AG08395 (cell line): ENCODE measurements around the gene SCMH1.
"Not testable (repeated sequence)": the region's sequence is repeated elsewhere in the genome, so short reads cannot be mapped to it uniquely, and the experiment has no call there.

ENCODE experiments used
- DNase-seq: peaks from one replicate; pipeline ENCODE4 v3.0.0; 2012; ENCODE audit warnings: mixed read lengths, low spot score

SCMH1 gene

DNA sequence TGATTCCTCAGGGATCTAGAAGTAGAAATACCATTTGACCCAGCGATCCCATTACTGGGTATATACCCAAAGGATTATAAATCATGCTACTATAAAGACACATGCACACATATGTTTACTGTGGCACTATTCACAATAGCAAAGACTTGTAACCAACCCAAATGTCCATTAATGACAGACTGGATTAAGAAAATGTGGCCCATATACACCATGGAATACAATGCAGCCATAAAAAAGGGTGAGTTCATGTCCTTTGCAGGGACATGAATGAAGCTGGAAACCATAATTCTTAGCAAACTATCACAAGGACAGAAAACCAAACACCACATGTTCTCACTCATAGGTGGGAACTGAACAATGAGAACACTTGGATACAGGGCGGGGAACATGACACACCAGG lies 30.5 kb downstream of the SCMH1 start:
- DNase-seq, result not testable (repeated sequence)

DNA sequence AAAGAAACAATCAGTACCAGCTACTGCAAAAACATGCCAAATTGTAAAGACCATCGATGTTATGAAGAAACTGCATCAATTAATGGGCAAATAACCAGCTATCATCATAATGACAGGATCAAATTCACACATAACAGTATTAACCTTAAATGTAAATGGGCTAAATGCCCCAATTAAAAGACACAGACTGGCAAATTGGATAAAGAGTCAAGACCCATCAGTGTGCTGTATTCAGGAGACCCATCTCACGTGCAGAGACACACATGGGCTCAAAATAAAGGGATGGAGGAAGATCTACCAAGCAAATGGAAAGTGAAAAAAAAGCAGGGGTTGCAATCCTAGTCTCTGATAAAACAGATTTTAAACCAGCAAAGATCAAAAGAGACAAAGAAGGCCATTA lies 35.1 kb downstream of the SCMH1 start:
- not testable (repeated sequence) for DNase-seq

DNA sequence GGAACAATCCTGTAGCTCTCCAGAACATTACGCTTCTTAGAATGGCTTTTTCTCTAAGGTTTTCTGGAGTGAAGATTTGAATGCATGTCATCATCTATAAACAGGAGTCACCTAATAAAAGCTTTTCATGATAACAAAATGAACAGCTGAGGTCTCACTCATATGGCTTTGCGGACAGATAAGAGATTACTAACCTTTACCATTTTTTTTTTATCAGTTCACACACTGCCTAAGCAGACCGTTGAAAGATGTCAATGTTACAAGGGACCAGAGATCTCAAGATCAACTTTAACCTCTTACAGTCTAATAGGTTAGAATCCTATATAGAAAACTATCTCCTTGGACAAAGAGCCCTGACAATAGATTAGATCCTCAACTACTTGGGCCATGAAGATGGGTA lies 41.4 kb downstream of the SCMH1 start:
- no peak for DNase-seq

DNA sequence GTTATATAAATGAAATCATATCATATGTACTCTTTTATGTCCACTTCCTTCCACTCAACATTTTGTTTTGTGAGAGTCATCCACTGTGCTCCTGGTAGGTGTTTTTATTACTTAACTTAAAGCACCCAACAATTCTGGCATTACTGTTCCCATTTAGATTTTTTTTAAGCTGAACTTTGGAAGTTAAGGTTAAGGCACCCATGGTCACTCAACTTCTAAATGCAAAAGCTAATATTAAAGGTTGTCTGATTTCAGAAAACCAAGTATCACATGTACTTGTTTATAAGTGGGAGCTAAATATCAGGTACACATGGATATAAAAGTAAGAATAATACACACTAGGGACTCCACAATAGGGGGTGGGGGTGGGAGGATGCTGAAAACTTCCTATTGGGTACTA lies 42.7 kb downstream of the SCMH1 start:
- DNase-seq, result no peak

DNA sequence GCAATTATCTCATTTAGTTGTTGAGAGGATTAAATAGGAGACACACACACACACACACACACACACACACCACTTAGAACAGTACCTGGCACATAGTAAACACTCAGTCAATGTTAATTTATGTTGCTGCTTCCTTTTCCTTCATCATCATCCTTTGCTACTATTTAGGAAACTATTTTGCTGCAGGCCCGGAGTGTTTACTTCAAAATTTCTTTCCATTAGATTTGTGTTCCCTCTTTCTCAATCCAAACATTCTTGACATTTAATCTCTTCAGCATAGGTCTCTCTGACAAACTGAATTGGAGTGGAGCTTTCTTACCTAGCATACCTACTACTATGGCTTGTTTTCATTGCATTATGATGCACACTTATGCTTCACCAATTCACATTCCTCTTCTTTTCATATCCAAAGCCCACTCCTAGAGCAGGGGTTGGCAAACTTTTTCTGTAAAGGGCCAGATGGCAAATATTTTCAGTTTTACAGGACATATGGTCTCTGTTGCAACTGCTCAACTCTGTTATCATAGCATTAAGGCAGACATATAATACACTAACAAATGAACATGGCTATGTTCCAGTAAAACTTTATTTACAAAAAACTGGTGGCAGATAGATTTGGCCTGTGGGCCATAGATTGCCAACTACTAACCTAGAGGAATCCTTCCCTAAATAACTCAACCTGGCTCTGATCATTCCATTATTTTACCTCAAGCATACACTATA lies 49.5 kb downstream of the SCMH1 start:
- no peak for DNase-seq

- DNase-seq, result no peak
Measured at GRCh38 chr1:41184446-41184845, 57.7 kb downstream of the SCMH1 start.

DNA sequence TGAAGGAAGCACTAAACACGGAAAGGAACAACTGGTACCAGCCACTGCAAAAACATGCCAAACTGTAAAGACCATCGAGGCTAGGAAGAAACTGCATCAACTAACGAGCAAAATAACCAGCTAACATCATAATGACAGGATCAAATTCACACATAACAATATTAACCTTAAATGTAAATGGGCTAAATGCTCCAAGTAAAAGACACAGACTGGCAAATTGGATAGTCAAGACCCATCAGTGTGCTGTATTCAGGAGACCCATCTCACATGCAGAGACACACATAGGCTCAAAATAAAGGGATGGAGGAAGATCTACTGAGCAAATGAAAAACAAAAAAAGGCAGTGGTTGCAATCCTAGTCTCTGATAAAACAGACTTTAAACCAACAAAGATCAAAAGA lies 63.9 kb downstream of the SCMH1 start:
- DNase-seq, result not testable (repeated sequence)

- DNase-seq, result no peak
Measured at GRCh38 chr1:41175546-41175945, 66.6 kb downstream of the SCMH1 start.

DNA sequence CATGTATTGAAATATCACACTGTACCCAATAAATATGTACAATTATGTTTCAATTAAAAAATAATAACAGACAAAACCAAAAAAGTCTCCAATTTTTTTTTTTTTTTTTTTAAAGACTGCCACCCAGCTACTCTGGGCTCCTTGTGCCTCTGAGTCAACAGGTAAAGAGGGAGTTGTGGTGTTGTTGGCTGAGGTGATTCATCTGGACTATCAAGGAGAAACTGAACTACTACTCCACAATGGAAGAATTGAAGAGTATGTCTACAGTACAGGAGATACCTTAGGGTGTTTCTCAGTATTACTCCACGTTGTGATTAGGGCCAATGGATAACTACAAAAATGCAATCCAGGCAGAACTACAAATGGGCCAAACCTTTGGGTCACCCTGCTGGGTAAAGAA lies 67.9 kb downstream of the SCMH1 start:
- no peak for DNase-seq

DNA sequence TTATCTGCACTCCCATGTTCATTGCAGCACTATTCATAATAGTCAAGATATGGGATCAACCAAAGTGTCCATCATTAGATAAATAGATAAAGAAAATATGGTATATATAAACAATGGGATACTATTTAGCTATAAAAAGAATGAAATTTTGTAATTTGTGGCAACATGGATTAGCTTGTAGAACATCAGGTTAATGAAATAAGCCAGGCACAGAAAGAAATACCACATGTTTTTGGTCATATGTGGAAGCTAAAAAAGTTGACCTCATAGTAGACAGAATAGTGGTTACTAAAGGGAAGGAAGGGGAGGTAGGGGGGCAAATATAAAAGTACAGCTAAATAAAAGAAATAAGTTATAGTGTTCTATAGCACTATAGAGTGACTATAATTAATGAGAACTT lies 68.5 kb downstream of the SCMH1 start:
- DNase-seq, result no peak

- DNase-seq, result no peak
Measured at GRCh38 chr1:41171266-41171874, 70.7 kb downstream of the SCMH1 start.

DNA sequence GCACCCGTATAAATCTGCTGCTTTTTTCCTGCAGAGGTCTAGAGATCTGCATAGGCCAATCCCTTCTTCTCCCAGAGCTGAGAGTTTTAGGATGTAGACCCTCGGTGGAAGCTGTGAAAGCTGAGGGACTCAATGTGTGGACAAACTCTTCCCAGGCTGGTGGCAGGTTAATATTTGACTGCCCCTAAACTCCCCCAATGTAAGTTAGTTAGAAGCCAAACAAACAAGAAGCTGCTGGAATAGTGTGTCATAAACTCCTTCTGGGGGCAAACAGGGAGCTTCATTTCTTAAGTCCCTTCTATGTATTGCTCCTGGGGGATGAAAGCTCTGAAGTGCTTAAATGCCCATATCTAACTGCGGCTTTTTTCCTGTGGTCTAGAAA lies 72.3 kb downstream of the SCMH1 start:
- DNase-seq, result no peak

- DNase-seq, result no peak
Measured at GRCh38 chr1:41169066-41169798, 72.9 kb downstream of the SCMH1 start.

DNA sequence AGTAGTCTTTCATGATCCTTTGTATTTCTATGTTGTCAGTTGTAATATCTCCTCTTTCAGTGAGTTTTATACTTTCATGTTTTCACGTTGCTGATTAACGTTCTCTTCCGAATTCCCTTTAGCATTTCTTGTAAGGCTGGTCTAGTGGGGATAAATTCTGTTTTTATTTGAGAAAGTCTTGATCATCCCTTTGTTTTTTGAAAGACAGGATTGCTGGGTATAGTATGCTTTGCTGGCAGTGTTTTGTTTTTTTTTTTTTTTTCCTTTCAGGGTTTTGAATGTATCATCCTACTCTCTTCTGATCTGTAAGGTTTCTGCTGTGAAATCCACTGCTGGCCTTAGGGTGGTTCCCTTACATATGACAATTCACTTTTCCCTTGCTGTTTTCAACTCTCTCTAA lies 74.4 kb downstream of the SCMH1 start:
- DNase-seq, result no peak

GRCh38 chr1:41164727-41165126 lies 77.4 kb downstream of the SCMH1 start:
- no peak for DNase-seq

DNA sequence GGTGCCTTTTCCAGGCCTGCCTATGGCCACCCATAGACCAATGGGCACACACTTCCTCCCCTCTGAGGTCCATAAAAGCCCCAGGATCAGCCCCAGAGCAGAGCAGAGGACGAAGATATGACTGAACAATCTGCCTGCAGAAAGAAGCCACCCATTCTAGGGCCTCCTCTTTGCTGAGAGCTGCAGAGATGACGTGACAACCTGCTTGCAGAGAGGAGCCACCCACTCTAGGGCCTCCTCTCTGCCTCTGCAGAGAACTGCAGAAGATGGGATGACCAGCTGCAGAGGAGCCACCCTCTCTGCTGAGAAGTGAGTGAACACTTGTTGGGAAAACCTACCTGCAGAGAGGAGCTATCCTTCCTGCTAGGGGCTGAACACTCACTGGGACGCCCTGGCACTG lies 79.7 kb downstream of the SCMH1 start:
- no peak for DNase-seq

- DNase-seq, result no peak
Measured at GRCh38 chr1:41161846-41162245, 80.3 kb downstream of the SCMH1 start.

- DNase-seq, result no peak
Measured at GRCh38 chr1:41160498-41161110, 81.5 kb downstream of the SCMH1 start.

- no peak for DNase-seq
Measured at GRCh38 chr1:41158966-41159365, 83.1 kb downstream of the SCMH1 start.

GRCh38 chr1:41158147-41158875 lies 83.8 kb downstream of the SCMH1 start:
- DNase-seq, result no peak

DNA sequence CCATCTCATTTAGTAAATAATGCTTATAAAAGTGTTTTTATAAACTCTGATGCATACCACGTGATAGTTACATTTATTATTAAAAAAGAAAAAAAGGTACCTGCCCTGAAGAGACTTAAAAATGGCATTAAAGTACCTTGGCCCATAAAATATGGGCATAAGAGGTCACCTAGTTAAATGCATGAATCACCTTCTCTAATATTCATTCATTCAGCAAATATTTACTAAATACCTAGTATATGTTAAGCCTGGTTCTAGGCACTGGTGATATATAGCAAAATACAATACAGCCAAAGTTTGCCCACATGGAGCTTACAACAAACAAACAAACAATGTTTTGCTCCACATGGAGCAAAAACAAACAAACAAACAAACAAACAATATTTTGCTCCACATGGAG lies 87.0 kb downstream of the SCMH1 start:
- no peak for DNase-seq

- DNase-seq, result no peak
Measured at GRCh38 chr1:41153750-41154274, 88.3 kb downstream of the SCMH1 start.
